GM12891 (cell line): ENCODE results near the gene KAT2B.
A peak's percentile ranks its signal among the peaks of the same experiment; 100 is the strongest.
"Not testable (repeated sequence)": the region's sequence is repeated elsewhere in the genome, so short reads cannot be mapped to it uniquely, and the experiment has no call there.

Source experiments
- DNase-seq: peaks from one replicate; pipeline ENCODE4 v3.0.0; 2011; ENCODE audit warnings: low spot score; ENCODE audit not compliant: insufficient read length
- FAIRE-seq: peaks from 2 replicates; lab custom pipeline; 2011; peaks lifted over from hg19 to GRCh38; lab: Jason Lieb, UNC
- PAX5 ChIP-seq: IDR thresholded peaks from 2 replicates; pipeline ENCODE4 v1.6.1; 2011; ENCODE audit warnings: low read length, moderate library complexity, mild to moderate bottlenecking; ENCODE audit not compliant: insufficient read depth, severe bottlenecking
- POLR2A ChIP-seq: IDR thresholded peaks from 2 replicates; pipeline ENCODE4 v1.6.1; 2011; ENCODE audit warnings: low read depth, low read length, control low read depth
- POLR2AphosphoS5 ChIP-seq: IDR thresholded peaks from 2 replicates; pipeline ENCODE4 v1.6.1; 2011; ENCODE audit warnings: low read depth, low read length, control low read depth
- POU2F2 ChIP-seq: IDR thresholded peaks from 2 replicates; pipeline ENCODE4 v1.6.1; 2011; ENCODE audit warnings: low read depth, mild to moderate bottlenecking, control low read depth, low read length, moderate library complexity
- SPI1 ChIP-seq: IDR thresholded peaks from 2 replicates; pipeline ENCODE4 v1.6.1; 2011; ENCODE audit warnings: low read depth, low read length, control low read depth
- TAF1 ChIP-seq: IDR thresholded peaks from 2 replicates; pipeline ENCODE4 v1.6.1; 2011; ENCODE audit warnings: low read depth, low read length, control low read depth

Gene KAT2B

GRCh38 chr3:20041197-20041780 is 1.0 kb downstream of the KAT2B start:
- no peak for DNase-seq
- peak; percentile 82 for FAIRE-seq
- TF ChIP-seq POLR2A (no peak), TAF1 (no peak), POU2F2 (no peak), PAX5 (no peak), POLR2AphosphoS5 (no peak), SPI1 (no peak)

- DNase-seq (no peak), FAIRE-seq (no peak)
- TF ChIP-seq POLR2A (no peak), POU2F2 (no peak), POLR2AphosphoS5 (no peak), SPI1 (no peak), TAF1 (no peak), PAX5 (no peak)
These were observed 2.1 kb downstream of the KAT2B start for GRCh38 chr3:20042331-20042730.

- DNase-seq, result no peak
- peak; percentile 20 for FAIRE-seq
- TF ChIP-seq POLR2AphosphoS5, result no peak
- TF ChIP-seq POU2F2, result no peak
- TF ChIP-seq POLR2A, result no peak
- TF ChIP-seq SPI1, result 0 out of 2 replicates have a peak, but pooled peaks have one; percentile 5
These were observed 3.1 kb downstream of the KAT2B start for GRCh38 chr3:20043396-20043795.

- DNase-seq (no peak), FAIRE-seq (no peak)
- no peak for TF ChIP-seq POLR2A
- no peak for TF ChIP-seq SPI1
- no peak for TF ChIP-seq POU2F2
- no peak for TF ChIP-seq PAX5
- no peak for TF ChIP-seq TAF1
- TF ChIP-seq POLR2AphosphoS5, result no peak
These were observed 3.6 kb downstream of the KAT2B start for GRCh38 chr3:20043825-20044224.

GRCh38 chr3:20045141-20045540 is 4.9 kb downstream of the KAT2B start:
- not testable (repeated sequence) for FAIRE-seq, DNase-seq

- FAIRE-seq, result no peak
- TF ChIP-seq POLR2A (no peak), SPI1 (no peak), PAX5 (no peak), POU2F2 (no peak), TAF1 (no peak), POLR2AphosphoS5 (no peak)
- no peak for DNase-seq
These were observed 6.3 kb downstream of the KAT2B start for GRCh38 chr3:20046556-20046955.

GRCh38 chr3:20047341-20047779 is 7.1 kb downstream of the KAT2B start:
- no peak for TF ChIP-seq PAX5
- no peak for TF ChIP-seq POLR2A
- TF ChIP-seq SPI1, result no peak
- no peak for TF ChIP-seq POLR2AphosphoS5
- no peak for TF ChIP-seq TAF1
- TF ChIP-seq POU2F2, result no peak
- FAIRE-seq, result no peak

GRCh38 chr3:20047976-20048883 is 8.0 kb downstream of the KAT2B start:
- TF ChIP-seq POLR2A, result no peak
- TF ChIP-seq SPI1, result no peak
- no peak for TF ChIP-seq POU2F2
- no peak for TF ChIP-seq TAF1
- TF ChIP-seq POLR2AphosphoS5, result no peak
- TF ChIP-seq PAX5, result no peak
- DNase-seq (no peak), FAIRE-seq (no peak)

More at GRCh38 chr3:20047341-20047779, 7.1 kb downstream of the KAT2B start:
- DNase-seq, result no peak

GRCh38 chr3:20051123-20051806 is 11.0 kb downstream of the KAT2B start:
- FAIRE-seq (no peak), DNase-seq (no peak)
- TF ChIP-seq SPI1 (no peak), PAX5 (no peak), POLR2A (no peak), POU2F2 (no peak), TAF1 (no peak), POLR2AphosphoS5 (no peak)
